GM10248 (cell line): ENCODE data around the gene PLXNC1.

Source experiments
- CTCF ChIA-PET: fragments of 300-600 bp; sonication (Branson Sonifier 250); formaldehyde crosslinking; extraction: SDS; loops from one replicate; lab custom pipeline; 2021; ENCODE audit warnings: antibody characterized with exemption; lab: Yijun Ruan, JAX
- POLR2A ChIA-PET: fragments of 350-650 bp; sonication (Branson Sonifier 250); formaldehyde crosslinking; extraction: SDS; loops from one replicate; lab custom pipeline; 2020; ENCODE audit warnings: antibody characterized with exemption; lab: Yijun Ruan, JAX
- DNase-seq: peaks from one replicate; pipeline ENCODE4 v3.0.0; 2012; ENCODE audit errors: extremely low spot score
- TF ChIP-seq, protein P1 (sequence below): IDR thresholded peaks from 2 replicates; pipeline ENCODE4 v1.5.1; 2012; ENCODE audit warnings: mild to moderate bottlenecking, low read depth; ENCODE audit errors: extremely low read depth, missing control alignments, control extremely low read depth

PLXNC1 gene

GRCh38 chr12:94193168-94193567 lies 44.8 kb downstream of the PLXNC1 start:
- CTCF ChIA-PET = interaction anchor here (1.0 to 2.6 kb wide), 4 partner anchors 9 to 15 kb away, joined by 3 to 13 read pairs (median 4); no protein-coding TSS in a partner anchor
- no peak for DNase-seq

GRCh38 chr12:94195483-94195882 lies 47.1 kb downstream of the PLXNC1 start:
- TF ChIP-seq, protein P1, sequence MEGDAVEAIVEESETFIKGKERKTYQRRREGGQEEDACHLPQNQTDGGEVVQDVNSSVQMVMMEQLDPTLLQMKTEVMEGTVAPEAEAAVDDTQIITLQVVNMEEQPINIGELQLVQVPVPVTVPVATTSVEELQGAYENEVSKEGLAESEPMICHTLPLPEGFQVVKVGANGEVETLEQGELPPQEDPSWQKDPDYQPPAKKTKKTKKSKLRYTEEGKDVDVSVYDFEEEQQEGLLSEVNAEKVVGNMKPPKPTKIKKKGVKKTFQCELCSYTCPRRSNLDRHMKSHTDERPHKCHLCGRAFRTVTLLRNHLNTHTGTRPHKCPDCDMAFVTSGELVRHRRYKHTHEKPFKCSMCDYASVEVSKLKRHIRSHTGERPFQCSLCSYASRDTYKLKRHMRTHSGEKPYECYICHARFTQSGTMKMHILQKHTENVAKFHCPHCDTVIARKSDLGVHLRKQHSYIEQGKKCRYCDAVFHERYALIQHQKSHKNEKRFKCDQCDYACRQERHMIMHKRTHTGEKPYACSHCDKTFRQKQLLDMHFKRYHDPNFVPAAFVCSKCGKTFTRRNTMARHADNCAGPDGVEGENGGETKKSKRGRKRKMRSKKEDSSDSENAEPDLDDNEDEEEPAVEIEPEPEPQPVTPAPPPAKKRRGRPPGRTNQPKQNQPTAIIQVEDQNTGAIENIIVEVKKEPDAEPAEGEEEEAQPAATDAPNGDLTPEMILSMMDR = peak; percentile 28
- ChIA-PET CTCF (interaction anchor here (1.1 to 1.4 kb wide), 3 partner anchors 10 to 13 kb away, joined by 3 to 4 read pairs (median 4); no protein-coding TSS in a partner anchor), POLR2A (no interaction called here)
- DNase-seq = no peak

More at GRCh38 chr12:94193168-94193567, 44.8 kb downstream of the PLXNC1 start:
- POLR2A ChIA-PET = interaction anchor here (0.8 kb wide), 1 partner anchor 20 kb away, joined by 3 read pairs; no protein-coding TSS in a partner anchor
- TF ChIP-seq, protein P1 = no peak

- no peak for DNase-seq
- ChIA-PET CTCF (no interaction called here), POLR2A (interaction anchor here (1.1 kb wide), 1 partner anchor 10 kb away, joined by 4 read pairs; no protein-coding TSS in a partner anchor)
- TF ChIP-seq, protein P1 = no peak
Measured at GRCh38 chr12:94198469-94198868, 50.1 kb downstream of the PLXNC1 start.

DNA sequence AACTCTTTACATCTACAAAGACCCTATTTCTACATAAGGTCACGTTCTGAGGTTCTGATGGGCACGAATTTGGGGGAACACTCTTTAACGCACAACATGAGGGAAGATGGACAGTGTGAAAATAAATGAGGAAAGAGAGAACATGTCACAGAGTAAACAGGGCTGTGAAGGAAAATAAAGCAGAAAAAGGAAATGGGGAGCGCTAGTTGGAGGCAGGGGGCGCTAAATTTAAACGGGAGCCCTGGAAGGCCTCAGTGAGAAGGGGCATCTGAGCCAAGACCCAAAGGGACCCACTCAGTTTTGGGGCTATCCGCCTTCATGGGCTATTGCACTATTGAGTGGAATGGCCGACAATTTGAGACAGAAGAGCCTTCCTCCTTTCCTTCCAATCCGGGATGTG lies 50.5 kb downstream of the PLXNC1 start:
- POLR2A ChIA-PET = no interaction called here
- TF ChIP-seq, protein P1 = no peak
- CTCF ChIA-PET = interaction anchor here (1.4 kb wide), 1 partner anchor 10 kb away, joined by 7 read pairs; no protein-coding TSS in a partner anchor
- DNase-seq = no peak

- DNase-seq = no peak
- TF ChIP-seq, protein P1 = no peak
- POLR2A ChIA-PET = no interaction called here
- CTCF ChIA-PET = interaction anchor here (1.4 kb wide), 1 partner anchor 8 kb away, joined by 7 read pairs; no protein-coding TSS in a partner anchor
Measured at GRCh38 chr12:94200069-94200468, 51.7 kb downstream of the PLXNC1 start.

- DNase-seq = no peak
- TF ChIP-seq, protein P1 = no peak
- ChIA-PET CTCF (interaction anchor here (1.0 to 2.4 kb wide), 3 partner anchors 9 to 11 kb away, joined by 3 to 6 read pairs (median 3); no protein-coding TSS in a partner anchor), POLR2A (no interaction called here)
Measured at GRCh38 chr12:94200695-94201094, 52.3 kb downstream of the PLXNC1 start.
